NT2/D1 (cell line): ENCODE data around the gene NRF1.

Experiments used
- YY1 ChIP-seq: IDR thresholded peaks from 2 replicates; pipeline ENCODE4 v1.6.1; 2011; ENCODE audit not compliant: insufficient read length, insufficient read depth
- ZNF274 ChIP-seq: IDR thresholded peaks from 2 replicates; pipeline ENCODE4 v1.6.1; 2011; ENCODE audit warnings: mild to moderate bottlenecking, low read depth, low read length

DNA sequence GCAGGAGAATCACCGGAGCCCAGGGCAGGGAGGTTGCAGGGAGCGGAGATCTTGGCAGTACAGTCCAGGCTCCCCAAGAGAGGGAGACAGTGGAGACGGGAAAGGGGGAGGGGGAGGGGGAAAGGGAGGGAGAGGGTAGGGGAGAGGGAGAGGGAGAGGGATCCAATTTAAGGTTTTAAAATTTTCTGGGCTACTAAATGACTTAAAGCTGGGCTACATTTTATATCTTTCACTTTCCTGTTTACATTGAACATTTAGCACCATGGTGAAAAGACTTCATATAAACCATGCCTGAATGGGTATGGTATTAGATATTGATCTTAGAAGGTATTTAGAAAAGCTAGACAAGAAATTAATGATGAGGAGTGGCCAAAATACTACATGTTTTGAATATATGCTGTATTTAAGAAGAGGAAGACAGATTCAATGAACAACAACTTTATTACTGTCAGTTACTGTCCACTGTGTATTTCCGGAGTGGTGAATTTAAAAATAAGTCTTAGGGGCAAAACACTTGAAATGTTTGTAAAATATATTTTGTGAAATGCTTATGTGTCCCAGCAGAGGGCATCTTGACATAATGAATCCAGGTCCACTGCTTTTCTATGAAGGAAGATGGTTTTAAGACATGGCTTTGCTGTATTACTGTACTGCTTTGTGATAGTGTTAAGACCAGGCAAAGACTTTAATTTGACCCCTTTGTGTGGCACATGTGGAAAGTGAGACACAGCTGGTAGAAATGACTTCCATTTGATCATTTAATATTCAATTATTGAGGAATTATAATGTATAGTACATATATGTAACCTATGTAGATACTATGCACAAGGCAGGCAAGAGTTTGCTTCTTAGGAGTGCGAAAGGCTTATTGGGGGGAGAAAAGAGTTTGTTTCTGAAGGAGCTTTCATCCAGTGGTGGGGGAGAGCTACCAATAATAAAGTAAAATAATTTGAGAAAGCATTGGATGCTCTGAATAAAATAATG lies 52.8 kb downstream of the NRF1 start:
- no peak for TF ChIP-seq YY1
- no peak for TF ChIP-seq ZNF274
